ENCODE data around the gene UNC13C. TPM values are rescaled to one million over a fixed set of nuclear protein-coding genes. Genes with fewer than 3 reads are reported as not detected.

UNC13C gene
- total and polyA plus RNA-seq, 2 of the 13 experiments (the other 11 are each of a cell fraction or from before 2014, with no cell fraction given), result 0.04 TPM; not detected in 1

GRCh38 chr15:54550954-54551353 is 572.7 kb downstream of the UNC13C start:
- Histone ChIP-seq H3K9me3 (ENCODE audit: low read length) (no peaks in the 10 kb centered on the region), H3K9ac (ENCODE audit: insufficient read depth, low read depth, low read length) (no peak overlapping the region), H3K36me3 (replicated peaks in 1 of 2; ENCODE audit: control insufficient read depth in 1 of 2, insufficient read depth in 2 of 2, low read length in 2 of 2) (no peaks in the 10 kb centered on the region), H3K4me2 (ENCODE audit: low read depth, low read length) (no peak overlapping the region), H4K20me1 (ENCODE audit: insufficient read depth, low read length) (no peaks in the 10 kb centered on the region), H3K27ac (ENCODE audit: extremely low read length, insufficient read depth, low read length) (no peak overlapping the region), H3K4me1 (ENCODE audit: insufficient read depth, low read length) (no peaks in the 10 kb centered on the region), H2AFZ (ENCODE audit: low read length) (no peak overlapping the region), H3K27me3 (ENCODE audit: control insufficient read depth in 1 of 2, insufficient read depth in 2 of 2, low read length in 2 of 2) (no peaks in the 10 kb centered on the region), H3K79me2 (ENCODE audit: insufficient read depth, low read length) (no peaks in the 10 kb centered on the region), H3K4me3 (replicated peaks in 1 of 3; ENCODE audit: insufficient read depth in 1 of 3, low read depth in 2 of 3, low read length in 3 of 3) (no peak overlapping the region)
- DNase-seq (ENCODE audit: low spot score) (no peak), ATAC-seq (no peak), FAIRE-seq (no peak)
- intact Hi-C loops (cut with micrococcal nuclease; ENCODE audit: unreplicated experiment), result no loop called here
- WGBS (ENCODE audit: low lambda C conversion rate), result 0% methylated on average over 1 of the region's 1 CpG
- ChIA-PET CTCF (ENCODE audit: low intra/inter-chr PET ratio, low total read pairs) (no interaction called here), POLR2A (no interaction called here)
- TF ChIP-seq CBX5 (CRISPR knock-in tag; IDR thresholded peaks at IDR 0.05; ENCODE audit: borderline replicate concordance), result no peak
- TF ChIP-seq ZSCAN22 (CRISPR knock-in tag; IDR thresholded peaks at IDR 0.05), result no peak
- TF ChIP-seq ZNF639 (CRISPR knock-in tag; conservative IDR thresholded peaks at IDR 0.05), result no peak
- TF ChIP-seq KDM5B (CRISPR knock-in tag; IDR thresholded peaks at IDR 0.05; ENCODE audit: borderline replicate concordance), result no peak
- no peak for TF ChIP-seq ZFP37 (CRISPR knock-in tag; IDR thresholded peaks at IDR 0.05; ENCODE audit: borderline replicate concordance)
- TF ChIP-seq KIAA2018 (CRISPR knock-in tag; IDR thresholded peaks at IDR 0.05; ENCODE audit: borderline replicate concordance), result no peak
- TF ChIP-seq MLLT10 (CRISPR knock-in tag; IDR thresholded peaks at IDR 0.05), result no peak
- no peak for TF ChIP-seq HHEX (CRISPR knock-in tag; IDR thresholded peaks at IDR 0.05)
- no peak for TF ChIP-seq ZNF800 (CRISPR knock-in tag; IDR thresholded peaks at IDR 0.05)
- TF ChIP-seq ZNF883 (CRISPR knock-in tag; IDR thresholded peaks at IDR 0.05; ENCODE audit: not compliant biosample characterization), result no peak
- no TSS peak for BruUV-seq (replicated peaks)
- in situ Hi-C loops (cut with HindIII; ENCODE audit: extremely low pct_ligation_motif_present, low pct_unique_long_range_greater_than_20kb), result no loop called here
